H1 (cell line): Measurements from ENCODE around the gene RALY. TPM values are rescaled to one million over a fixed set of nuclear protein-coding genes. Genes with fewer than 3 reads are reported as not detected.

ENCODE experiments used
- CBX5 ChIP-seq: fragments of 300-800, 300-1000 bp; sonication (generic); IDR thresholded peaks from 2 replicates; pipeline ENCODE4 v1.7.1; 2016; ENCODE audit warnings: antibody characterized with exemption, low read length, low read depth
- KDM4A ChIP-seq: IDR thresholded peaks from one replicate; pipeline ENCODE4 v1.7.1; 2012; ENCODE audit warnings: low read depth, mild to moderate bottlenecking, moderate library complexity, low read length, inconsistent platforms; ENCODE audit not compliant: severe bottlenecking
- polyA plus RNA-seq, 7 experiments: library from polyadenylated mRNA; depleted of rRNA in 3 of 7; stranded (reverse) in 5 of 7; unstranded in 2 of 7; fragments of >200 nt in 5 of 7; fragments of 200-250 nt in 2 of 7; gene quantifications; 1 replicate in 5 of 7; 2 replicates in 1 of 7; 4 replicates in 1 of 7; pipeline versions ENCODE4 v1.2.1 to v1.2.3, GENCODE V29; 2011 to 2013; ENCODE audit warnings: missing spikeins in 2 of 7, mixed read lengths in 2 of 7
- total RNA-seq: library from RNA; stranded (reverse); fragmentation: NEBNext Ultra II Directional; extraction: Animal tissue kit (Norgen Biotek cat#: 25700); gene quantifications from 2 replicates; pipeline ENCODE4 v1.2.1, GENCODE V29; 2021

Gene RALY
- total and polyA plus RNA-seq, 2 of the 8 experiments (the other 6 are each of a cell fraction or from before 2014, with no cell fraction given): 133 to 148 TPM

- TF ChIP-seq KDM4A: no peak
- TF ChIP-seq CBX5: no peak
Observed at GRCh38 chr20:34074101-34074760, 80.5 kb downstream of the RALY start (continued).
